Measurements from ENCODE around the gene MUC5AC.

- TF ChIP-seq FOXK2 (IDR thresholded peaks at IDR 0.05) = no peak
- no peak for TF ChIP-seq LEF1 (IDR thresholded peaks at IDR 0.05; ENCODE audit: borderline replicate concordance)
- TF ChIP-seq TARDBP (IDR thresholded peaks at IDR 0.05) = no peak
- no peak for TF ChIP-seq FOXM1 (IDR thresholded peaks at IDR 0.05; ENCODE audit: borderline replicate concordance)
- TF ChIP-seq HDGF (IDR thresholded peaks at IDR 0.05; ENCODE audit: borderline replicate concordance) = no peak
- no peak for TF ChIP-seq L3MBTL2 (conservative IDR thresholded peaks at IDR 0.05)
Observed at GRCh38 chr11:1157645-1158591, at the start of gene MUC5AC.

Measured in HEK293T (cell line).